Occipital lobe (tissue), 2 donors: ENCODE data around the gene ASCC3. TPM values are rescaled to one million over a fixed set of nuclear protein-coding genes. Genes with fewer than 3 reads are reported as not detected.

Source experiments
- DNase-seq: peaks from one replicate; lab custom pipeline; 2025; lab: John Stamatoyannopoulos, UW
- total RNA-seq: library from RNA; depleted of rRNA; stranded (reverse); fragments of >200 nt; gene quantifications from one replicate; pipeline ENCODE4 v1.2.3, GENCODE V29; 2014

The ASCC3 gene
- total RNA-seq, 1 donor from 2014 or later = 44.6 TPM

DNA sequence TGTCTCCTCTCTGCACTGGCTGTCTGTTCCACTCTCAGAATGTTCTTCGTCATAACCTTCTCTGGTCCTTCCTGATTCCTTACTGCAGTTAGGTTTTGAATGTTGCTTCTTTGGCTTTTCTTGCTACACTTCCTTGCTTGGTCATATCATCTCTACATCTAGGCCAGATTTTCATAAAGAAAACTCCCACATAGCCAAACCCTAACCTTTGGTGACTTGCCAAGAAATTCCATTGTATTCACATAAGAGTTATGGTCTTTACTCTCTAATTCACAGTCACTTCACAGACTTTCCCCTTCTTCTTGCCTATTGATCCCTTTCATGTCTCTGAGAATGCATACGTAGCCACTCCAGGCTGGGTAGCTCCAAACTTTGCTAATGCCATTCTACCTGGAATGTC is 374.5 kb downstream of the ASCC3 start:
- no peak for DNase-seq

DNA sequence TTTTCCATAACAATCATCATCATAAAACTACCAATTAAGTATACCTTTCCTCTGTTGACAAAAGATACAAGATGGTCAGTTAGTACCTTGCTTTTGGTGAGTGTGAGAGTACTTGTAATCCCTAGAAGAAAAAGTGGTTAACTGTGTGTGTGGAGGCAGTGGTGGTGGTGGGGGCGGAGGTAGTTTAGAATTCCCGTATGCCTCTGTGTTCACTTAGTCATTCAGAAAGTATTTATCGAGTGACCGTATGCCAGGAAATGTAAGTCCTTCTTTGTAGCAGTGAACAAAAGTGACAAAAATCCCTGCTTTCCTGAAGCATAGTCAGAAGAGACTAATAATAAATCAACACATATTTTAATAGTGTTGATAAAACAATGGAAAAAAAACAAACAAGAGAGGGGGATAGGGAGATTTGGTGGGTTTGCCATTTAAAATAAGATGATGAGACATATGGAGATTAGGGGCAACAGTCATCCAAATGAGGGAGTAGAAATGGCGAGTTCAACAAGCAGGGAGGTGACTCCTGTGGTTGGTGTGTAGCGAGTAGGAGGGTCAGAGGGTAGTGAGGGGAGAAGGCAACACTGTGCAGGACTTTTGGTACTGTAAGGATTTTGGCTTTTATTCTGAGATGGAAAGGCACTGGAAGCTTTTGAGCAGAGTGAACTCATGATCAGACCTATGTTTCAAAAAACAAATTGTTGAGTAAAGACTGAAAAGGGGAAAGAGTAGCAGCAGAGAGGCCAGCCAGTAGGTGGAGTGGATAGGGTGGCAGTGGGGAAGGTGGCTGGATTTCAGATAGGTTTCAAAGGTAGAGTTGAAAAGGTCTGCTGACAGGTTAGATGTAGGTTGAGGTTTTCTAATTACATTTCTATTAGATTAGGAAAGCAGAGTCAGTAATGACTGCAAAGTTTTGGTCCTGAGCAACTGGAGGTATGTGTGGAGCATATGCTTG is 376.1 kb downstream of the ASCC3 start:
- no peak for DNase-seq

- DNase-seq = no peak
These were observed 378.0 kb downstream of the ASCC3 start for GRCh38 chr6:100503043-100503705.

GRCh38 chr6:100493206-100493888 is 387.8 kb downstream of the ASCC3 start:
- DNase-seq = no peak

DNA sequence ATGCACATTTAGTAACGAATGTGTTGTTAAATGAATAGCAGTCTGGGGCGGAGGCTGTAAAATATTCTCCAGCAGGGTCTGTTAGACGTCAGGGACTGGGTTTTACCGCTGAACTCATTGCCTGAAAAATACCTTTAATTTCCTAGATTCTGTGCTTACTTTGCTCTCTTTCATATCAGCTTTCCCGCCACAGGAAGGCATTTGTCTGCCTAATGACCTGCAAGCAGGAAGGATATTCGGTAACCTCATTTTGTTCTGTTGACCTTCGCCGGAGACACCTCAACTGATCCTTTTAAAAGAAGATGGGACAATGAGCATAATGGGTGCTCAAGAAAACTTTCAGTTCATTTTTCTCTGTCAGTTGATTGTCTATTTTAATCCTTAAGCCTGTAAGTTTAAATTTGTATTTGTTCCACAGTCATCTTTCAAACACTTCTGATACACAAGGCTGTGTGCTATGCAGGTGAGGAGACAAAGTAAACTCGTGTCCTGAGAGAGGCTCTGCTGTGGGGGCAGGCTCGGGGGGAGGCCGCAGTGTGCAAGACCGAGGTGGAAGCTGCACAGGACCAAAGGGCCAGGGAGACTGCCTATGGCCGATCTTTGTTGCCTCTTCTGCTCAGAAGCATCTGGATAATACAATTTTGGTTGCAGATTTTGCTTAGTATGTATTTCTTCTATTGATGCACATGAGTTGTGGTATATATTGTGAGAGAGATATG is 389.0 kb downstream of the ASCC3 start:
- DNase-seq = no peak

DNA sequence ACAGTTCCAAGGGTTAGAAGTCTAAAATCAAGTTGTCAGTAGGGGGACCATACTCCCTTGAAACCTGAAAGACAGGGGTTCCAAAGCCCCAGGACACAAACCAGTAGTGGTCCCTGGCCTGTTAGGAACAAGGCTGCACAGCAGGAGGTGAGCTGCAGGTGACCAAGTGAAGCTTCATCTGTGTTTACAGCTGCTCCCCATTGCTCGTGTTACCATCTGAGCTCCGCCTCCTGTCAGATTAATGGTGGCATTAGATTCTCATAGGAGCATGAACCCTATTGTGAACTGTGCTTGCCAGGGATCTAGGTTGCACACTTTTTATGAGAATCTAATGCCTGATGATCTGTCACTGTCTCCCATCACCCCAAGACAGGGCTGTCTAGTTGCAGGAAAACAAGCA is 391.1 kb downstream of the ASCC3 start:
- no peak for DNase-seq

- no peak for DNase-seq
These were observed 392.9 kb downstream of the ASCC3 start for GRCh38 chr6:100488244-100488643.

DNA sequence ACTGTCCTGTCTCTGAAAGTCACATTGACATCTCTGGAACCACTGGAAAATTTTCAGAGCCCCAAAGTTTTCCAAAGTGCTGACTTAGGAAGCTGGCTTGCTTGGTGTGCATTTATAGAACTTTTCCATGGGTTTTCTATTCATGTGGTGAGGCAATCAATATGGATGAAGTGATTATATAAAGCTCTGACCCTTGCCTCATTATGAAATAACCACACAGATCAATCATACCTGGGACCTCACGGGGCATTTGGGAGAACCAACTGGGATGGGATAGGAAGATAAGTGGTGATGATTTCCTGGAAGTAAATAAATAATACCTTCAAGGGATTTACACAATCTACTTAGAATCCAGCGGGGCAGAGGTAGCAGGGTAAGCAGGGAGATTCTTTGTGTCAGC is 393.5 kb downstream of the ASCC3 start:
- no peak for DNase-seq

DNA sequence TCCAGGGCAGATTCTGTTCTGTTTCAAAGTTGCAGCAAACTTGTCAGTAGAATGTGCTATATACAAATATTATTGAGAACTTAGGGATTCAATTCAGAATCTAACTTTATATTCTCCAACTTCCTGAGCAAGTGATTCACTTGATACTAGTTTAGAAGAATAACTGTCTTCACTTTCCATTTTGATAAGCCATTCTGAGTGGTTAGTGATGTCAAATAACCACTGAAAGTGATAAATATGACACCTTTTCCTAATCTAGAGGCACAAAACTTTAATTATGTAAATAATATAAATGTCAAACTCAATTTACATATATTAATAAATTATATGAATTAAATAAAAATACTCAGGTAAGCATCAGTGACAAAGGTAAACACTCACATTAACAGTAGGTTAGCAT is 395.9 kb downstream of the ASCC3 start:
- no peak for DNase-seq

GRCh38 chr6:100484474-100484873 is 396.7 kb downstream of the ASCC3 start:
- DNase-seq = no peak

- DNase-seq = no peak
These were observed 398.4 kb downstream of the ASCC3 start for GRCh38 chr6:100482698-100483097.

- no peak for DNase-seq
These were observed 401.7 kb downstream of the ASCC3 start for GRCh38 chr6:100479179-100480035.

DNA sequence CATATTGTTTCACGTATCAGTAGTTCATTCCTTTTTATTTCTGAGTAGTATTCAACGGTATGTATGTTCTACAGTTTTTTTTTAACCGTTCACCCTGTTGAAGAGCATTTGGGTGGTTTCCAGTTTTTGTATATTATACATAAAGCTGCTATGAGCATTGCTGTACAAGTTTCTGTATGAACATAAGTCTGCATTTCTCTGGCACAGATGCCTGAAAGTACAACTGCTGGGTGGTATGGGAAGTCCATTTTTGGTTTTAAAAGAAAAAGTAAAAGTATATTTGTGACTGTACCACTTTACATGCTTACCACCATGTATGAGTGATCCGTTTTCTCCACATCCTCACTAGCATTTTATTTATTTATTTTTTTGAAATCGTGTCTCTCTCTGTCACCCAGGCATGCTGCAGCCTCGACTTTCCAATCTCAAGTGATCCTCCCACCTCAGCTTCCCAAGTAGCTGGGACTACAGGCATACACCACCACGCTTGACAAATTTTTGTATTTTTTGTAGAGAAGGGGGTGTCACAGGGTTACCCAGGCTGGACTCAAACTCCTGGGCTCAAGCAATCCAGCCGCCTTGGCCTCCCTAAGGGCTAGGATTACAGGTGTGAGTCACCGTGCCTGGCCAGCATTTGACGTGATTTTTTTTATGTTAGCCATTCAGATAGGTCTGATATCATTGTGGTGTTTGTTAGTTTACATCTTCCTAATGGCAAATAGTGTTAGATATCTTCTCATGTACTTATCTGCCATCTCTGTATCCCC is 405.4 kb downstream of the ASCC3 start:
- no peak for DNase-seq

GRCh38 chr6:100473182-100473581 is 407.9 kb downstream of the ASCC3 start:
- DNase-seq = no peak

DNA sequence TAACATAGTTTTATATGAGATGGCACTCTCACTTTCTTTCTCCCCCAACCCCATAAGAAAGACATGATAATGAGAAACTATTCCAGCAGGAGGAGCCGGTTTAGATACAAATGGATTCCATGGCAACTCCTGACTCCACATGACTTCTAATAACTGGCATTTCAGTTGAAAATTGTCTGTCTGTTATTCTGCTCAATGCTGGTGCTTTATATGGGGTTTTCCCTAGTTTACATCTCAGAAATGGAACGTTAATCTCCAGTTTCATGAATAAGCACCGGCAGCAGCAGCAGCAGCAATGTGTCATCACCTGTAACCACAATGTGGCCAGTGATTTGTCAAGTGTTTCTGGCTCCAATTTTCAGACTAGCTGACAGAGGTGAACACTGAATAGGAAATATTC is 408.5 kb downstream of the ASCC3 start:
- DNase-seq = no peak

- DNase-seq = no peak
These were observed 410.6 kb downstream of the ASCC3 start for GRCh38 chr6:100470422-100471120.

DNA sequence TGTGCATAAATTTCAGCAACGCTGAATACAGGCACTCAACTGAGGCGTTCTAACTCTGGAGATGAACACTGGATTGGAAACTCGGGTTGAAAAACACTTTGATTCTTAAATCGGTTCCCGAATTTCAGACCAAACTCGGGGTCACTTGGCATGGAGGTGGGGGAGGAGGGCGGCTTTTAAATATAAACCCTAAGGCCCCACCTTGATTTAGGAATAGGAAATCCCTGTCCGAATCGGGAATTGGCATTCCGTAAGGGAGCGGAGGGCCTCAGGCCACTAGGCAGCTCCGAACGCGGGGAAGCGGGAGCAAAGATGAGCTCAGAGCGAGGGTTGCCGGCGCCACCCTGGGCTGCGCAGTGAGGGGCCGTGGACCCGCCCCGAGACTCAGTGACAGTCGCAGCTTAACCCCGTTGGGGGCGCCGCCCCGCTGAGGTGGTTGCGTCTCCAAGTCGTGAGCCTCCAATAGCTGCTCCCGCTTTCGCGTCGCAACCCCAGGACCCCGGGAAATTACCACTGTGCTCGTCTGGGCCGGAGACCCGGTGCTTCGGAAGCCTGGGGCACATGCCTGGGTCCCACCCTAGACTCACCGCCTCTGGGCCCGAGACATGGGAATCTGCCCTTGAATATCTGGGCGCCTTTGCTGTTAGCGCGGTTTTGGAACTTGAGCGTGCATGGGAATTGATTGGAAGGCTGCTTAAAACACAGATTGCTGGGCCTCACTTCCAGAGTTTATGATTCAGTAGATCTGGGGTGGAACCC is 411.8 kb downstream of the ASCC3 start:
- DNase-seq = no peak

DNA sequence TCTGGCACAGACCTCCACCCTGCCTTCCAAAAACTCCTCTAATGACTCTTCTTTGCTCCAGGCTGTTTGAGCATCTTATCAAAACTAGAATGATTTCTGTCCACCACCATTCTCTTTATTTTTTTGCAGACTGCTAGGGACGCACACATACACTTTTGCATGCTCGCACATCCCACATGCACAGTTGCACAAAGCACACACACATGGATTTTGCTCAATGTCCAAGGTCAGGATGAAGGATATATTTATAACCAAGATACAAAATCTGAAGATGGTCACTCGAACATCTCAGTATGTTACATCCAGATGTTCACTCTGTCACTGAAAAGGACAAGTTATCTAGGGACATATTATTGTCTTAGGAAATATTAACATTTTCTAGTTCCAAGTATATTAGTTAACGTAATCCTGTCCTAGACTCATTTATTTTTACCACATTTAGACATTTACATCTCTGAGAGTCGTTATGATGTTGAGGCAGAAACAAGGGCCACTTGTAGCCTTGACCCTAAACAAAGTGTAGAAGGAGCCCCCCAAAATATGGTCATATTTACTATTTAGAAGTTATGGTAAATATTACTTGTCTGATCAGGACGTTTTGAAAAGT is 413.0 kb downstream of the ASCC3 start:
- DNase-seq = no peak
